Right ventricle myocardium superior (tissue), 1 donor: ENCODE results near the gene DYNC1I1. TPM values are rescaled to one million over a fixed set of nuclear protein-coding genes. Genes with fewer than 3 reads are reported as not detected.

Source experiments
- ATAC-seq: fragments of 200-7000 bp; cut with Tn5 transposase; one replicate; pipeline ENCODE4 v1.9.1; 2020; ENCODE audit warnings: mild to moderate bottlenecking; ENCODE audit not compliant: poor library complexity
- DNase-seq: peaks from one replicate; pipeline ENCODE4 v3.0.0-alpha.2; 2020
- intact Hi-C: fragments of 100-400 bp; cut with DNase I; formaldehyde crosslinking; loops from one replicate; pipeline ENCODE4 v1.11.2; 2022
- total RNA-seq: library from RNA; stranded (reverse); fragmentation: NEBNext Ultra II Directional; extraction: Animal tissue kit (Norgen Biotek cat#: 25700); gene quantifications from one replicate; pipeline ENCODE4 v1.2.1, GENCODE V29; 2021
- donor health status: DM: no; HTN: yes; CAD: no; lungs with severe emphysema.

DYNC1I1 gene
- total RNA-seq, 1 donor from 2014 or later, result 35.6 TPM

DNA sequence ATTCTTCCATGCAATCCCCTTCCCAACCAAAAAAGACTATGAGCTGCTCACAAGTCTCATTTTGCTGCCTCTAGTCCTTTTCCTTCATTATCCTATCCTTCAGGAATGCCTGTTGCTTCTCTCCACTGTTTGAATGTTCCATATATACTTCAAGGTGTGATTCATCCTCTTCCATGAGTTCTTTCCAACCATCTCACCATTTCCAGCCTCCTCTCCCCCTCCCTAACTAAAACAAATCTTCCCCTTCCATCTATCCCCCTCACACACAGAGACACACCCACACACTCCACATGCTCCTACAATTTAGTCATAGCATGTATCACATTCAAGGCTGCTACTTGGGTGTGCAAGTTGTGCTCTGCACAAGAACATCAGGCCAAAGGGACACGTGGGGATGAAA, 254.3 kb downstream of the DYNC1I1 start:
- ATAC-seq (no peak), DNase-seq (no peak)
- intact Hi-C loops, result no loop called here

DNA sequence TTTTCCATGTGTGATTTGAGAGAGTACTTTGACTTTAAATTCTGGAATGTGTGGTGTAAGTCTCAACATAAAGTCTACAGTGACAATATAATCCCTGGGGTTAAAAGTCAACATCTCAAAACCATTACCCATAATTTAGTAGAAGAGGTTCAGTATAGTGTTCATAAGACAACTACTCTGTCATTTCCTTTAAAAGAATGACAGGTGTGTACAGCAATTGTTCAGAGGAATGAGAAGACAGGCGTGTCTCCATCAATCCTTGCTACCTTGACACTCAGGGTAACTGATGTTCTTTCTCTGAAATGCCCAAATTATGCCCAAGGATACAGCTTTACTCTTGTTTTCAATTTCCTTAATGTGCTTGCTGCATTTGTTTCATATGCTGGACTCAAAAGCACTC, 256.4 kb downstream of the DYNC1I1 start:
- ATAC-seq (no peak), DNase-seq (no peak)
- intact Hi-C loops, result no loop called here

DNA sequence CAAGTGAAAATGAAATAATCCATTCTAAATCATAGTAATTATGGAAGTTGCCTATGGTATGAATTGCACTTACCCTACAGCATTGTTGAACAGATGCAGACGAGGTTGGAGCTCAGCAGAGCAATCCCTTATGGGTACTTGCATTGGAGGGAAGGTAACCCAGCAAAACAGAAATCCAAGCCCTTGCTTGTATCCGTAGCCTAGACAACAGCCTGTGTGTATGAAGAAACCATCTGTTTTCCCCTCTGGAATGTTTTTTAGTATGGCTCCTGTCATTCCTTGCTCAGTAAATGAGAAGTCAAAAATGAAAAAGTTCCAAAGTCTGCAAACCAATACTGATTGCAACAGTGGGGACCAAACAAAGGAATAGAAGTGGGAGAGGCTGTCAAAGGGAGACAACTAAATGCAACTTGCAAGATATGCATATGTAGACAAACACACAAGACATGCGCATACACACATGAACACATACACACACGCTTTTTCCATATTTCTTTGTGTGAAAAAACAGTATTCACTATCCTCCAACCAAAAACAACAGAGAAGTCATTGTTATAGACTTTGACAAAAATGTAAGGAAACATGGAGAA, 260.8 kb downstream of the DYNC1I1 start:
- intact Hi-C loops, result no loop called here

DNA sequence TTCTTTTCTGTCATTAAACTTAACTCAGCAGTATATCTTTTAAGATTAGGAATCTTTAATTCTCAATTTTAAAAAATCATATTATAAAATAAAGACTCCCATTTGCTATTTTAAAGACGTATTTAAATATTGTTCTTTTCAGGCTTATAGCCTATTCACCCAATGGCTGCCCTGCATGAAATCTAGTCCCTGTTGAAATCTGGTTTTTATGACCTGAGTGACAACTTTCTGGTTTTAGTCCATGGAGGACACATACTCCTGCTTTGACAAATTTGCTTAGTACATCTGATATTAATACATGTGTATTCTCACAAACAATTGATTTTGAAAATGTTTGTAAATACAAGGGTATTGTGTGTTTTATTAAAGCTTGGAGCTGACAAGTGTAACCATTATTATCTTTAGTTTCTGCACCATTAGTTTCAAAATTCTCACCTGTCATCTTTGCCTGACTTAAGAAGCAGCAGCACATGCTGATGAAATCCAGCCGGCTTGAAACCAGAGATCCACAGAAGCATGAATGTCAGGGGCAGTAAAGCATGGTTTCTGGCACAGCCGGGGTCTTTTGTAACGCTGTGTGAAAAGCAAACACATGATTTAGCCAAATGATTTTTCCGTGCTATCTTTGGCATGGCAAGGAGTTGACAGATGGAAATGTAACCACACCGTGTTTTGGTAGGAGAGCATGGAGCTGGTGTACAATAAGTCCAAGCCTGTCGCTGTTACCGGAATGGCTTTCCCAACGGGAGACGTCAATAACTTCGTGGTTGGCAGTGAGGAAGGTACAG, 262.8 kb downstream of the DYNC1I1 start:
- DNase-seq (no peak), ATAC-seq (no peak)
- intact Hi-C loops, result no loop called here

More for the DNA sequence above, 260.8 kb downstream of the DYNC1I1 start:
- ATAC-seq (no peak), DNase-seq (no peak)

DNA sequence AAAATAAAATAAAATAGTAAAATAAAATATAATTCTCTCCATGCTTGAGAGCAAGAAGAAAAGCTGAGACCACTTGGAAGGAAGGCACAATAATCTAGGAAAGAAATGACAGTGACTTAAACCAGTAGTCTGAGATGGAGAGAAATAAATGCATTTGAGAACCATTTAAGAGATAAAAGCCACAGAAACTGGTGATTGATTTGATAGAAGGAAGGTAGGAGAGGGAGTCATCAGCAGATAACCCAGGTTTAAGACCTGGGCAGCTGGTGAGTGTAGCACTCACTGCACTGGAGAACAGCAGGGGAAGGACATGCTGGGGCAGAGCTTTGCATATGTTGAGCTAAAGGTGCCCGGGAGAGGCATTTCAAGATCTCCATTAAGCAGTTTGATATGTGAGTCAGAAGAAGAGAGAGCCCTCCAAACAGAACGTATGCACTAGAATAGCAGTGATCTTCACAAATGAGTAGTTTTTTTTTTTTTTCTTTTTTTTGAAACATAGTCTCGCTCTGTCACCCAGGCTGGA, 268.0 kb downstream of the DYNC1I1 start:
- ATAC-seq, result no peak
- intact Hi-C loops, result no loop called here

DNA sequence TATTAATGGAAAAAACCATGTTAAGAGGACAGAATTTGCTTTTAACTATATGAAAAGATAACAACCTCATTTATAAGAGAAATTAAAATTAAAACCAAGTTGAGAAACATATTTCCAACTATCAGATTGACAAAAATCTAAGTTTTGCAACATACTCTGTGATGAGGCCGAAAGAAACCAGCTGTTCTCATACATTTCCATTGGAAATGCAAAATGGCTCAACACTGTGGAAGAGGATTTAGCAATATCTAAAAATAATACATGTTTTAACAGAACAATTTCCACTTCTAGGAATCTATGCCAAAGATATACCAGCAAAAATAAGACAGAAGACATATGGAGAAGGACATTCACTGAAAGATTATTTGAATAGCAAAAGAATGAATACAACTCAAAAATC, 268.8 kb downstream of the DYNC1I1 start:
- no peak for DNase-seq
- intact Hi-C loops, result no loop called here
- ATAC-seq, result no peak

More for the DNA sequence above, 268.0 kb downstream of the DYNC1I1 start:
- no peak for DNase-seq

DNA sequence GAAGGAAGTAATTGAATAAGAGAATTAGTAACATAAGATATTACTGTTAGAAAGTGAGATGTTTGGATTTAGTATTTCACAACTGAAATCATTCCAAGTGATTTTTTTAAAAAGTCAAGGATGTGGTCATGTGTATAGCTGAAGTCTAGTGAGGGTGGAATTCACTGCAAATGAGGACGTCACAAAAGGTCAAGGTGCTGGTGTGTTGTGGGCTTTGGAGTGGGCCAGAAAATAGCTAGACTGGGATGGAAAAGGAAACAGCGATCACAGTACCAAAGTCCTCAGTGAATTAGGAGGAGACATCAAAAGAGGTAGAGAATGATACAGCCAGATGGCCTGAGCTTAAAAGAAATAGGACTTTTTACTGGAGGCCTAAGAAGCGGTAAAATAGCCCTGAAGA, 272.8 kb downstream of the DYNC1I1 start:
- DNase-seq (no peak), ATAC-seq (no peak)
- intact Hi-C loops, result no loop called here

DNA sequence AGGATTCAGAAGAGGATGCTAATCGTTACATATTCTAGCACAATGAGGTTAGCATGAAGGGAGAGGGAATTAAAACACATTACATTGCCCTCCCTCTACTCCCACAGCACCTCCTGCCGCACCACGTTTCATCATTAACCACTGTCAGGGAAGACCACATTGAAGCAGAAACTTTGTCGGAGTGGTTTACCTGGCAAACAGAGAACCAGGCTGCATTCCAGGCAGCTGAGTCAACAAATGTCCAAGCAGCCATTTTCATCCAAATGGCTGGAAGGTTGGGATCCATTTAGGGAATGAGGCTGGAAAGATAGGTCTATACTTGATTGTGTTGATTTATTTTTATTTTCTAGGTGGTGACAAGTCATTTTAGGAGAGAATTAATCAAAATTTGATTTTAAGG, 273.6 kb downstream of the DYNC1I1 start:
- DNase-seq (no peak), ATAC-seq (no peak)
- intact Hi-C loops, result no loop called here

DNA sequence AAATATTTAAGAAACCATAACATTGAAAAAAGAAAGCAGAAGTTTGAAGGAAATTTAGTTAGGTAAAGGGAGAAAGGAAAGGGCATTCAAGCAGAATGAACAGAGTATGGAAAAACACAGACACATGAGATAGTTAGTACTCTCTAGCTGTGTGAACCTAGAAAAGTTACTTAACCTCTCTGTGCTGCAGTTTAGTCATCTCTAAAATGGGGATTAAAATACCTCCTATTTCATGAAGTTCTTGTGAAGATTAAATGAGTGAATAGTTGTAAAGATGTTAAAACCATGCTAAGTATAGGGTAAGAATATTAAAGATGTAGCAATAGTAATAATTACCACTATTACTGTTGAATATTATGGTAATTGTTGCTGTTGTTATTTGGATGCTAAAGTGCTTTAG, 279.9 kb downstream of the DYNC1I1 start:
- ATAC-seq (no peak), DNase-seq (no peak)
- intact Hi-C loops, result no loop called here

DNA sequence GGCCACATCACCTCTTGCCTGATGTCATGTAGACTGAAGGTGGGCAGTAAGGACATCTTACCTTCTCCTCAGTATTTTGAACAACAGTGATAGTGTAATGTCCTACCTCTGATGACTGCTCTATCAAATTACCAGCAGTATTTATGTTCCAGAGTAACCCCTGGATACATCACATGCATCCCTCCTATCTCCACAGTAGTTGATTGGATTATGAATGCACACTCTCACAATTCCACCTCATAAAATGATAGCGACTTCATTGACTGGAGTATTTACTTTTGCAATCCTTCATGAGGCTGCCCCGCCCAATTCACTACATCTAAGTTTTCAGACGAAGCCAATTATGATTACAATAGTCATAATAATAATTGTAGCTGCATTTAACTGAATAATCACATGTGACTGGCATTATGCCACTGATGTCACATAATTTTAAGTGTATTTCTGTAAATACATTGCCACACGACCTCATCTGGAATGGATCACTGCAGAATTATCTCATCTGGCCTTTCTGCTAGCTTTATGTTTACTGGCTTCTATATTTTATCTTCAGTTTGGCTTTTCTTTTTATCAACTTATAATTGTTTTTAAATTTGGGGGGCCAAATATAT, 280.6 kb downstream of the DYNC1I1 start:
- DNase-seq (no peak), ATAC-seq (no peak)
- intact Hi-C loops, result no loop called here

DNA sequence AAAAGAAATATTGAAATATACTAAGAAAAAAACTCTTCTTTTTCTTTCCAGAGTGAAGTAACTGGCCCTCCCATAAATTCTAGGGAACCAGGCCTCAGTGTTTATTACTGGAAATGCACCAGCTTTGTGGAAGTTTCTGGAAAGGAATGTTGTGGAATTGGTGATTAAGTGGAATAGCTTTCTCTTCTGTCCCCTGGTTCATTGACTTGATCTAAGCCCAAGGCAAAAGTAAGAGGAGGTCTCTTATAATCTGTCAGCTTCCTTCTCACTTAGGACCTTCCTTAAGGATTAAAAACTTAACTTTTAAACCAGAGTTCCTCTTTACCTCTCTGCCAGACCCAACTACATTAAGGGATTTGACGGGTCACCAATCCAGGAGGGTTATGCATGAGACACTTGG, 283.4 kb downstream of the DYNC1I1 start:
- intact Hi-C loops, result no loop called here
- ATAC-seq, result no peak
- no peak for DNase-seq

DNA sequence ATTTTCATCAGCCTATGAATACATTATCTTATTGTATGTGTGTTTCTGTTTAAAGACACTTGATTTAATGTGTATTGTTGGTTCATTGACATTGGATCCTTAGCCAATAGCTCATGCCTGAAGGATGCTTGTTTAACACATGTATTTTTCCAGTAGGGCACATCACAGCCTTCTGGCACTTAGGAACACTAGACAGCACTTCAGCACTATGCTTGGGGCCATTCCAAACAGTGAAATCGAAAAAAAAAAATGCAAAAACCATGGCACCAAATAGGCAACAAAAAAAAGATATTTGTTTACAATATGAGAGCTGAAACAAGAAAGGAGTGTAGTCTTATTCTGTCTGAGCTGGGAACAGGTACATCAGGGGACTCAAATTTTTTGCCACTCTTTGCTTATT, 286.7 kb downstream of the DYNC1I1 start:
- intact Hi-C loops, result no loop called here
- DNase-seq (no peak), ATAC-seq (no peak)

DNA sequence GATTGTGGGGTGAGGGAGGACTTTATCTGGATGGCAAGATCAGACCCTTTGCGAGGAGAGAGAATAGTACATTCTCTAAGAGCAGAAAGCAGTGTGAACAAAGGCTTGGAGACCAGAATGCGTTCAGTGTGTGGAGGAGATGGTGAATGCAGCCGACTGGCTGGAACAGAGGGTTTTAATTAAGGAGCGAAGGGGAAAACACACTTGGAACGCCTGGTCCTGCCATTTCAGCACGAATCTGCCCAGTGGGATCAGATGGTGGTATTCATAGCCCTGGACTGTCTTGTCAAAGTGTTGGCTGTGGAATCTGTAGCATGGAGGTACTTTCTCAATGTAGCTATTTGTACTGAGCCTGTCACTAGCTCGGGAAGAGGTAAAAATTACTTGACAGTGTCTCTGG, 288.7 kb downstream of the DYNC1I1 start:
- intact Hi-C loops, result no loop called here
- no peak for DNase-seq
- ATAC-seq, result no peak

DNA sequence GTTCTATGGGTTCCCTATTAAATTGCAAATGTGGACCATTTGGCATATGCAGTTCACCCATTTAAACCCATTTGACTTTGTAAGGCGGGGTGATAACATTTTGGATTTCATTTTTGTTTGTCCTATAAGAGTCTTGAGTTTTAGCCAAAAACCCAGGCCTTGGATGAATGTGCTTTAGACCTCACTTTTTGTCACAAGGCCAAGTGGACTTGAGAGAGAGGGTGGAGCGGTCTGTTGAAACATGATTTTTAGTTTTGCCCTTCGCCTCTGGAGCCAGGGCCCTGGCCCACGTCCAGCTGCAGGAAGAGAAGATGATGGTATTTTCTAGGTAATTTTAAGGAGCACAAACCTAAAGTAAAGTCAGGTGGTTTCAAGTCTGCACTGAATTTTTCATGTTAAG, 289.5 kb downstream of the DYNC1I1 start:
- ATAC-seq (no peak), DNase-seq (no peak)
- intact Hi-C loops, result no loop called here

DNA sequence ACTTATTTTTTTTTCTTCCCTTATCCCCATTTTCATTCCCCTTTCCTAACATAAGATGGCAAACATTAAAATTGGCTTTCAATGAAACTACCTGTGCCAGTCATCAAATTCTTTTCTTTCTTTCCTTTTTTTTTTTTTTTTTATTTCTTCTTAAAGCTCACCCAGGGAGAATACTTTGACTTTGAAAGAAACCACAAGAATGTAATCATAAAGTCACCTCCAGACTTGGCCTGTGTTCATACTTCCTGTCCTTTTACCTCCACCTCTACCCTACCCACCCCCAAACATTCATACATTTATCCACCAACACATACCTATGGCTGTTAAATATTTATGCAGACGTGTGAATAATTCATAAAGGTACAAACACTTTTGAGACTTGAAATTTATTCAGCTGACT, 295.0 kb downstream of the DYNC1I1 start:
- ATAC-seq (no peak), DNase-seq (no peak)
- intact Hi-C loops, result no loop called here

DNA sequence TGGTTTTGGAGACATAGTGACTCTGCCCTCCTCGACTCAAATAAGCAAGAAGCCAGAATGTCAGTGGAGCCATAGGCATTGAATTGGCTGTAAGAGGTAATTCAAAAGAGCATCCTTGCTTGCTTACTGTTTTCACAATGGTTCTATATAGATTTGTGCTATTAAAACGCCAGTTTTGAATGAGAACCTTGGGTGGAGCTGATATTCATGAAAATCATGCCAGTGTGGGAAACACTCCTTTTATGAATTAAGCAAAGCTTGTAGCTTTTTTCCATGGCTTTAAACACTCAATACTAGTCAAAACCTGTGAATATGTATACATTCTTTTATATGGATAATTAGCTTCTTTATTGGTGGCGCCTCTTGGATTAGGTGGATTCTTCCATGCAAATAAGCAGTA, 297.0 kb downstream of the DYNC1I1 start:
- intact Hi-C loops, result no loop called here
- no peak for ATAC-seq
- no peak for DNase-seq

DNA sequence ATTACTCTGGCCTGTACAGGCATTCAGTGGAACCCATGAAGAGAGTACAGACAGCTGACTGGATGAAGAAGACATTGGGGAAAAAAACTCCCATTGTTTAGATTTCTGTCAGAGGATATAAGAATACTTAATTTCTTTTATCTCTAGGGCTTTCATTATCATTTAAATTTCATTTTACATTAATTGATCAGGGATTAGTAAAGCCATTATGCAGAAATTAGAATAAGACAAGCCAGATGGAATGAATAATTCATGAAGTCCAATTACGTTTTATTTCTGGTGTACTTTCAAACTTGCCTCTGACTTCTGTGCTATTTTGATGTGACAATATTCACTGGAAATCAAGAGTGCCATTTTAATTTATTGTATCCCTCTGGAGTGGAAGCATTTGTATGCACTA, 302.5 kb downstream of the DYNC1I1 start:
- DNase-seq (no peak), ATAC-seq (no peak)
- intact Hi-C loops, result loop anchor here (5.0 kb wide), 1 partner anchor 952 kb away; no protein-coding TSS in a partner anchor

DNA sequence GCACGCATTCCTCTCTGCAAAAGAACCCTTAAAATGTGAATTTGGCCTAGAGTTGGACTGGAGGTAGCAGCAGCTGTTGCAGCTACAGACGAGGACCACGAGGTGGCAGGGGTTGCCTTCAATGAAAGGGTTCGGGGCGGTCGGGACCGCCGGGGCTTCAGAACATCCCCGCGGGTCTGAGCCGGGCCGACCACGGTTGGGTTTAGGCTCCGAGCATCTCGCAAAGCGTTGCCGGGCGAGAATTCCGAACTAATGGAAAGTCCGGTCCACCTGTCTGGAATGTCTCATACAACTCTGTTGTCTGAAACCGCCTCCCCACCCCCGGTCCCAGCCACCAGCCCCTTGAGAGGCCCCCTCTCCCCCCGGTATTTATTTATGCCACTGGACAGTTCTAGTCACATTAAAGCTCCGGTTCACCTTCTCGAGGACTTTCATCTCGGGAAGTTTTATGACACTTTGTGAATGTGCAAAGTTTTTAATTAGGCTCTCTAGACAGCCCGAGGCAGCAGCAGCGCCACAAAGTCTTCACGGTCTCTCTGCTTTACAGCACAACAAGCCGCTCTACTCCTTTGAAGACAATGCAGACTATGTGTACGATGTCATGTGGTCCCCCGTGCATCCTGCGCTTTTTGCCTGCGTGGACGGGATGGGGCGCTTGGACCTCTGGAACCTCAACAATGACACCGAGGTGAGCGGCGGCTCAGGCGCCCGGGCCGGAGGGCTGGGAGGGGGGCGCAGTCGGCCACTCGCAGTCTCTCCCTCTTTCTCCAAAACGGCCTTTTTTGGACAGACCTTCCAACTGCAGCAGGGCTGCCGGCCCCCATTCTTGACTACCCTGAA, 303.4 kb downstream of the DYNC1I1 start:
- intact Hi-C loops, result loop anchor here (5.0 kb wide), 1 partner anchor 952 kb away; no protein-coding TSS in a partner anchor
- DNase-seq (peak; percentile 74), ATAC-seq (peak; percentile 99)

DNA sequence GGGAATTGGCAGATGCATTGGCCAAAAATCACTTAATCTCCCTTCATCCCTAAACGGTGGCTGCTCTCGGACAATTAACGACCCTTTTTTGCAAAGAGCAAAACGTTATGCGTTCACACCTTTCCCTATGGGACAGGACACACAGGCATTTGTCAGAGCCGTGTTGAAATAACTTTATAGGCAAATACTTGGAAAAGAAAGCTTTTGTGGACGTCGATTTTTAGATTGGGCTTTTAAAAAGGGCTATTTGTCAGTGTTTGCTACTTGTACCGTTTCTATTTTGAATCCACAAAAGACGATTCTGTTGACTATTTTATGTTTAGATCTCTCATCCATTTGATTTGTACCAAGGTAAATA, 304.0 kb downstream of the DYNC1I1 start:
- ATAC-seq (no peak), DNase-seq (no peak)
- intact Hi-C loops, result loop anchor here (5.0 kb wide), 1 partner anchor 951 kb away; no protein-coding TSS in a partner anchor
